IPS-20b (cell line): ENCODE results near the gene CORIN.

ENCODE experiments used
- H3K27ac ChIP-seq: one replicate; pipeline ENCODE4 v1.5.1; 2013; ENCODE audit warnings: low read length
- H3K27me3 ChIP-seq: 2 replicates; pipeline ENCODE4 v1.6.1; 2013; ENCODE audit warnings: mild to moderate bottlenecking, low read length, inconsistent platforms; ENCODE audit not compliant: insufficient read depth
- H3K36me3 ChIP-seq: 2 replicates; pipeline ENCODE4 v1.6.1; 2013; ENCODE audit warnings: low read depth, mild to moderate bottlenecking, inconsistent platforms, low read length, moderate library complexity; ENCODE audit not compliant: insufficient read depth
- H3K4me1 ChIP-seq: 2 replicates; pipeline ENCODE4 v1.6.1; 2013; ENCODE audit warnings: mild to moderate bottlenecking, control low read depth, inconsistent platforms, low read length, moderate library complexity; ENCODE audit not compliant: insufficient read depth
- H3K4me3 ChIP-seq: 2 replicates; pipeline ENCODE4 v1.5.1; 2013; ENCODE audit warnings: mild to moderate bottlenecking, low read length, inconsistent platforms
- H3K9ac ChIP-seq: 2 replicates; pipeline ENCODE4 v1.6.1; 2013; ENCODE audit warnings: low read depth, mild to moderate bottlenecking, inconsistent platforms, low read length, moderate library complexity
- H3K9me3 ChIP-seq: 2 replicates; pipeline ENCODE4 v1.6.1; 2013; ENCODE audit warnings: mild to moderate bottlenecking, low read depth, low read length, inconsistent platforms; ENCODE audit not compliant: insufficient read depth

The CORIN gene

DNA sequence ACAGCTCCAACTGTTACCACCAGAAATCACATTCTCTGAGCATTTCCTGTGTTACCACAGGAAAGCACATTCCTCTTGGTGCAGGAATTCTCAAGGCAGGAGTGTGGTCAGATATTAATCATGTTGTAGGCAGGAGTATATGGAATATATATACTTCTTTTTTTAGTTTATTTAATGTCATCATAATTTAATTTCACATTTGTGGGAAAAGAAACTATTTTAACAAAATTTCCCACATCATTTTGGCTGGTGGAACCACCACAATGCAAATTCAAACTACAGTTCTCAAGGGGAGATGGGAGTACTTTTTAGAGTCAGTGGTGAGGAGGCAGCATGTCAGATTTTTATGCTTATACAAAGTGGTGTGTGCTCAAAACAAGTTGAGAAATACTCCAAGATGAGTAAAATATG is 213.8 kb downstream of the CORIN start:
- H3K36me3 ChIP-seq, result no peaks in the 10 kb centered on the region
- no peaks in the 10 kb centered on the region for H3K4me1 ChIP-seq
- H3K27me3 ChIP-seq, result no peaks in the 10 kb centered on the region
- H3K27ac ChIP-seq, result no peak overlapping the region
- H3K9ac ChIP-seq, result no peak overlapping the region
- no peaks in the 10 kb centered on the region; the same call in 1 of the 2 replicates for H3K9me3 ChIP-seq
- no peak overlapping the region for H3K4me3 ChIP-seq

DNA sequence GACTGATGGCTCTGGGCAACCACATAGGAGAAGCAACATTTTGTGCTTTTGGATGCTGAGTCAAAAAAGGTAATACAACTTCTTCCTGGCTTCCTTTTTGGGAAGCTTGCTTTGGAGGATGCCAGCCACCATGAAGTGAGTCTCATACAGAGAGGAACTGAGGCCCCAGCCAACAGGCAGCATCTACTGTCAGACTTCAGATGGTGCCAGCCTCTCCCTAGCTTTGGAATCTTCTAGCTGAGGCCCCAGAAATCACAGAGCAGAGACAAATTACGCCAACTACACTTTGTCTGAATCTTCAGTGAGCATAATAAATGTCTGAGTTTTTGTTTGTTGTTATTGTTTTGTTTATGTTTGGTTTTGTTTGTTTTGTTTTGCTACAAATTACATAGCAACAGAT is 216.7 kb downstream of the CORIN start:
- Histone ChIP-seq H3K36me3 (no peaks in the 10 kb centered on the region), H3K9ac (no peak overlapping the region), H3K27me3 (no peaks in the 10 kb centered on the region), H3K27ac (no peak overlapping the region), H3K9me3 (no peaks in the 10 kb centered on the region), H3K4me3 (no peak overlapping the region), H3K4me1 (no peaks in the 10 kb centered on the region)

DNA sequence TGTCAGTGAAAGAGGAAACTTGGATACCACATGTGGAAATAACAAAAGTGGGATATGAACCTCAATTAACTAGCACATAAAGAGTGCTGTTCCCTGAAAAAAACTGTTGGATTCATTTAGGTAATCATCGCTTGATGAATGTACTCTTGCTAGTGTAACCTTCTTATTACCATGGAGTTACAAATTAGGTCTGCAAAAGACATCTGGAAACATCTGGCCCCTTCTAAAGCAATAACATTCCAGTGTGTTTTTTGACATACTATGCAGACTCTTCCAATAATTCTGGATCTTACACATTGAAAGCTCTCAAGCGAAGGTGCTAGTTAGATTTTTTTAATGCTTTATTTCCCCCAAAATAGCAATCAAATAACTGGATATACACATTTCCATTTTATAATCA is 218.2 kb downstream of the CORIN start:
- H3K27me3 ChIP-seq, result no peaks in the 10 kb centered on the region
- H3K36me3 ChIP-seq, result no peaks in the 10 kb centered on the region
- H3K9ac ChIP-seq, result no peak overlapping the region
- no peak overlapping the region for H3K4me3 ChIP-seq
- no peaks in the 10 kb centered on the region for H3K4me1 ChIP-seq
- no peaks in the 10 kb centered on the region for H3K9me3 ChIP-seq
- no peak overlapping the region for H3K27ac ChIP-seq

- Histone ChIP-seq H3K36me3 (no peaks in the 10 kb centered on the region), H3K27ac (no peak overlapping the region)
Observed at GRCh38 chr4:47617607-47618006, 220.3 kb downstream of the CORIN start.

DNA sequence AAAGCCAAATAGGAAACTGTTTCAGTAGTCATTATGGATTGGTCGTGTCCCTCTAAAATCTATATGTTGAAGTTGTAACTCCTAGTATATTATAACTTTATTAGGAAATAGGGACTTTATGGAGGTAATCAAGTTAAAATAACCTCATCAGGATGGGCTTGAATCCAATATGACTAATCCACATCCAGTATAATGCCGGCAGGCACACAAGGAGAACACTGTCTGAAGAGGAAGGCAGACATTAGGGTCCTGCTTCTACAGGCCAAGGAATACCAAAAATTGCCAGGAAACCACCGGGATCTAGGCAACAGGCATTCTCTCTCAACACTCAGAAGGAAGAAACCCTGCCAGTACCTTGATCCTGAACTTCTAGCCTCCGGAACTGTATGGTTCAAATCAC is 222.5 kb downstream of the CORIN start:
- Histone ChIP-seq H3K27me3 (no peaks in the 10 kb centered on the region), H3K9ac (no peak overlapping the region), H3K27ac (no peak overlapping the region), H3K9me3 (no peaks in the 10 kb centered on the region), H3K4me1 (no peaks in the 10 kb centered on the region), H3K36me3 (no peaks in the 10 kb centered on the region), H3K4me3 (no peak overlapping the region)

More at GRCh38 chr4:47617607-47618006, 220.3 kb downstream of the CORIN start:
- no peak overlapping the region for H3K9ac ChIP-seq
- H3K4me1 ChIP-seq, result no peaks in the 10 kb centered on the region
- no peaks in the 10 kb centered on the region for H3K9me3 ChIP-seq
- no peak overlapping the region for H3K4me3 ChIP-seq
- H3K27me3 ChIP-seq, result no peaks in the 10 kb centered on the region

- Histone ChIP-seq H3K9ac (no peak overlapping the region), H3K9me3 (no peaks in the 10 kb centered on the region), H3K4me3 (no peak overlapping the region), H3K4me1 (no peaks in the 10 kb centered on the region), H3K27me3 (no peaks in the 10 kb centered on the region), H3K36me3 (no peaks in the 10 kb centered on the region), H3K27ac (no peak overlapping the region)
Observed at GRCh38 chr4:47612116-47613023, 225.5 kb downstream of the CORIN start.

- Histone ChIP-seq H3K9ac (no peak overlapping the region), H3K27ac (no peak overlapping the region), H3K27me3 (no peaks in the 10 kb centered on the region), H3K36me3 (no peaks in the 10 kb centered on the region), H3K4me3 (no peak overlapping the region), H3K9me3 (no peaks in the 10 kb centered on the region), H3K4me1 (no peaks in the 10 kb centered on the region)
Observed at GRCh38 chr4:47606482-47606881, 231.4 kb downstream of the CORIN start.

- H3K36me3 ChIP-seq, result no peaks in the 10 kb centered on the region
- H3K9ac ChIP-seq, result no peak overlapping the region
- H3K4me3 ChIP-seq, result no peak overlapping the region
- no peaks in the 10 kb centered on the region for H3K4me1 ChIP-seq
- H3K27ac ChIP-seq, result no peak overlapping the region
- H3K9me3 ChIP-seq, result no peaks in the 10 kb centered on the region
- H3K27me3 ChIP-seq, result no peaks in the 10 kb centered on the region
Observed at GRCh38 chr4:47598896-47599295, 239.0 kb downstream of the CORIN start.

DNA sequence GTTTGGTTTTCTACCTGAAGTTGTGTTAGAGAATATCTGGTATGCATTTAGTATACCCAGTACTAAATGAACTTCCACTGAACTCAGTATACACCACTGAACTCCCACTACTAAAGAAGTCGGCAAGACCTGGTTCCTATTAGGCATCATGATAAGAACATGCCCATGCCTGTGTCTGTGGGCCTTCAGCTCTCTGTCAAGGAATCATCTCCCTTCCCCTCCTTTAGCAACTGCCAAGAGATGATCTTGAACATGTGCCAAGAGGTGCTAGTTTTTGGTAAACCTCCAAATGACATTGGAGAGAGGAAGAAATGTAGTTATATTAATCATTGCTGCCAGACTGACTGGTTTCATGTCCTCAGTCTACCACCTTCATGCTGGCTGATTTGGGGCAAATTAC is 239.5 kb downstream of the CORIN start:
- Histone ChIP-seq H3K9ac (no peak overlapping the region), H3K4me1 (no peaks in the 10 kb centered on the region), H3K27ac (no peak overlapping the region)

DNA sequence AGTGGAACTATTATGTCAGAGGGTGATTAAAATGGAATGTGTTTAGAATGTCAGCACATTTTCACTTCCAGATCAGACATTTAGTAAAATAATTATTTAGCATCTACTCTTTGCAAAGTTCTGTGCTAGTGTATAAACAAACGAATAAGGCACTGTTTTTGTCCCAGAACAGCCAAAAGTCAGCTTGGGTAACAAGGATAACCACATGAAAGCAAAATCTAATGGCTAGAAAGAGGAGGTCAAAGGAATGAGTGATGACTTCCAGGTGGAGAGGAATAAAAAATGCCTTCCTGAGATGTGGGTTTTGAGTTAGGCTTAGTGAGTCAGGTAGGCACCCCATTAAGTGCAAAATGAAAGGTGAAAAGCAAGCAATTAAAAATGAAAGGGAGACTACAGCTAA is 240.2 kb downstream of the CORIN start:
- no peaks in the 10 kb centered on the region for H3K4me1 ChIP-seq
- no peak overlapping the region for H3K9ac ChIP-seq
- no peaks in the 10 kb centered on the region for H3K9me3 ChIP-seq
- no peak overlapping the region for H3K4me3 ChIP-seq
- no peaks in the 10 kb centered on the region for H3K36me3 ChIP-seq
- no peak overlapping the region for H3K27ac ChIP-seq
- no peaks in the 10 kb centered on the region for H3K27me3 ChIP-seq

More for the DNA sequence above, 239.5 kb downstream of the CORIN start:
- no peaks in the 10 kb centered on the region for H3K9me3 ChIP-seq
- no peaks in the 10 kb centered on the region for H3K27me3 ChIP-seq
- no peak overlapping the region for H3K4me3 ChIP-seq
- H3K36me3 ChIP-seq, result no peaks in the 10 kb centered on the region

DNA sequence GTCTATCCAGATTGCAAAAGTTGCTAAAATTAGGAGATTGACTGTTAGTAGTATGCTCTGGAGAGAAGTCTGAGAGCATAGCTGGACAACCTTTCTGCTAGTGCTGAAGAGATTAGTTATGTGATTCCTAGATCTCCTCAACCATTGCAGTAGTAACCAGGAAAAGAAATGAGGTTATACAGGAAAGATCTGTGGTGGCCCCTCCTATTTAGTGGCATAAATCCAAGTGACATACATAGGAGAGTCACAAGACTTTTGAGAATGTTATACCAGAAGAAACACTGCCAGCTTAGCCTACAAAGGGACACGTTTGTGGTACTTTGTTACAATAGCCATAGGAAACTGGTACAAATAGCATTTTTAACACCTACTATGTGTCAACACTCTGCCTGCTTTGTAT is 247.5 kb downstream of the CORIN start:
- Histone ChIP-seq H3K36me3 (no peaks in the 10 kb centered on the region), H3K9me3 (no peaks in the 10 kb centered on the region), H3K4me3 (no peak overlapping the region), H3K9ac (no peak overlapping the region), H3K27me3 (no peaks in the 10 kb centered on the region), H3K27ac (no peak overlapping the region), H3K4me1 (no peaks in the 10 kb centered on the region)

GRCh38 chr4:47579235-47579634 is 258.6 kb downstream of the CORIN start:
- no peak overlapping the region for H3K4me3 ChIP-seq
- H3K9me3 ChIP-seq, result no peaks in the 10 kb centered on the region
- no peak overlapping the region for H3K9ac ChIP-seq
- no peaks in the 10 kb centered on the region for H3K27me3 ChIP-seq
- no peaks in the 10 kb centered on the region for H3K4me1 ChIP-seq
- H3K27ac ChIP-seq, result no peak overlapping the region
- H3K36me3 ChIP-seq, result no peaks in the 10 kb centered on the region
